CD4-positive, alpha-beta T cell treated with Interleukin-15 for 4 hours (primary cell): ENCODE data around the gene EFL1.

Source experiments
- DNase-seq: peaks from one replicate; pipeline ENCODE4 v3.0.0-alpha.2; 2020; ENCODE audit warnings: low spot score

Gene EFL1

GRCh38 chr15:82159922-82160321 is 102.6 kb downstream of the EFL1 start:
- no peak for DNase-seq

DNA sequence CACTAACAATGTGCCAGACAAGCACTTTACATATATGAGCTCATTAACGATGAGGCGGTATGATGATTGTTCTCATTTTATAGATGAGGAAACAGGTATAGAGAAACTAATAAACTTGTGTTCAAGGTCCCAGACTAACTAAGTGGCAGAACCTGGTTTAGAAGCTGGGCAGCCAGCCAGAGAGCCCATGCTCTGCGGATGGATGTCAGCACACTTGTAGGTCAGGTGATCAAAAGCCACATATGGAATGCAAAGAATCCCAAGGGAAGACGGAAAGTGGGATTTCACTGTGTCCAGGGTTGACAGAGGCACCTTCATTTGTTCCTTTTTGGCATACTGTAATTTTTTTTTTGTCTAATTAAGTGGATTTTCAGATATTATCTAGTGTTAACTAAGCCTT is 103.7 kb downstream of the EFL1 start:
- no peak for DNase-seq

- no peak for DNase-seq
Measured at GRCh38 chr15:82150645-82151044, 111.9 kb downstream of the EFL1 start.

DNA sequence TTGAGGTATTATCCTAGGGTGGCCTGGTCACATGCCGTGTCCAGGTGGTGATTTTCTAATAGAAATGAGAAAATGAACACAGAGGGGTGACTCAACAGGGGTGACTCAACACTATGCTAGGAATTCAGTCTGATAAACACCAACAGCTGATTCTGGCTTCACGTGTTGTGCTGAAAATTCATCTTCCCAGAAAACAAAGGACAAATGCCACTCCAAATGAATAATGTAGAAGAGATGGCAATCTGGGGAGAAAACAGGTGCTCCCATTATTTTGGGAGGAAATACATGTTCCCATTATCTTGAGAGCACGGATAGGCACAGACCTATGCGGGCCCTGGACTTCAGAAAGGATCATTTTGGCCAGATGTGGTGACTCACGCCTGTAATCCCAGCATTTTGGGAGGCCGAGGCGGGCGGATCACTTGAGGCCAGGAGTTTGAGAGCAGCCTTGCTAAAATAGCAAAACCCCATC is 115.5 kb downstream of the EFL1 start:
- no peak for DNase-seq

GRCh38 chr15:82146576-82146975 is 116.0 kb downstream of the EFL1 start:
- no peak for DNase-seq

DNA sequence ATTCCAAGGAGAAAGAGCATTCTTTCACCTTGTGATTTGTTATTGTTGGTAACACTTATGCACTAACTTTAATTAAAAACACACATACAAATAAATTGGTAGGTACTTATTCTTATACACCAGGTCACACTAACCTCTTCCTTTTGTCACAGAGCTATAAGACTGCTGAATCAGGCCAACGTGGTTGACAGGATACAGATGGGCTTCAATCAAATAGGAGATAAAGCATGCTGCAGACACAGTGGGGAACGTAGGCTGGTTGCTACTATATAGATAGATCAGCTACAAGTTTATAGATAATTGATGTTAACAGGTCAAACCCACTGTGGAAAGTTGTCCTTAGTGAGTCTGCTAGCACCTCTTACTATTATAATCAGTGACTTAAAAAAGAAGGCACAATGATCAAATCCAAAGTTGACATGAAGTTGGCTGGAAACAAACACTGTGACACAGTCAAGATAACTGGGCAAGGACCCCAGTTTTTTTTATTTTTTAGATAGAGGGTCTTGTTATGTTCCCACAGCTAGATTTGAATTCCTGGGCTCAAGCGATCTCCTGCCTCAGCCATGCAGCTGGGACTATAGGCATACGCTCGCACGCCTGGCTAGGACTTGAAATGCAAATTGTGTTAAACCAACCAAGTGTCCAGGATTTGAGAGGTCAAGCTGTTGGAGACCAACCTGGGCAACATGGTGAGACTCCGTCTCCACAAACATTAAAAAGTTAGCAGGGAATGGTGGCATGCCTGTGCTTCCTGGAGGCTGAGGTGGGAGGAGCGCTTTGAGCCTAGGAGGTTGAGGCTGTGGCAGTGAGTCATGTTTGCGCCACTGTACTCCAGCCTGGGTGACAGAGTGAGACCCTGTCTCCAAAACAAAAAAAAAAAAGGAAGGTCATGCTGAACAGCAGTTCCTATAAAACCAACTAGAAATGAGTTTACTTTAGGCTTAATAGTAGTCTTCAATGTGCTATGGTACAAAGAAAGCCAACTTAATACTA is 118.8 kb downstream of the EFL1 start:
- DNase-seq = no peak

GRCh38 chr15:82140886-82141285 is 121.6 kb downstream of the EFL1 start:
- no peak for DNase-seq

- peak; percentile 19 for DNase-seq
Measured at GRCh38 chr15:82139823-82140268, 122.7 kb downstream of the EFL1 start.

DNA sequence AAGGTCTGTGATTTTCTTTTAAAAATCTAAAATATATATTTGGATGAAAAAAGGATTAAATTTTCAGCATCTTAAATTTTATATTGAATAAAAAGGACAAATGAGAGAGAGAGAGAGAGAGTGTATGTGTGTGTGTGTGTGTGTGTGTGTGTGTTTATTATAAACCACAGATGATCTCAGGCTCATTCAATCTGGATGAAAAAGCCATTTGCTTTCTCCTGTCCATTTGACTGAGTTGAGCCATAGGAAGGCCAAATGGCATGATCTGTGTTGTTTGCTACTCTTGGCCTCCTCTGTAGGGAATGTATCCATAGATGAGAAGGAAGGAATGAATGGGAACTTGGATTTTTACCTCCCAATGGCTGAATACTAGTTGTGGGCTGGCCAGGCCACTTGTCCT is 124.2 kb downstream of the EFL1 start:
- DNase-seq = no peak

- DNase-seq = no peak
Measured at GRCh38 chr15:82137261-82137660, 125.3 kb downstream of the EFL1 start.

- DNase-seq = no peak
Measured at GRCh38 chr15:82136120-82136519, 126.4 kb downstream of the EFL1 start.

- no peak for DNase-seq
Measured at GRCh38 chr15:82135638-82136037, 126.9 kb downstream of the EFL1 start.

GRCh38 chr15:82134461-82134860 is 128.1 kb downstream of the EFL1 start:
- no peak for DNase-seq

DNA sequence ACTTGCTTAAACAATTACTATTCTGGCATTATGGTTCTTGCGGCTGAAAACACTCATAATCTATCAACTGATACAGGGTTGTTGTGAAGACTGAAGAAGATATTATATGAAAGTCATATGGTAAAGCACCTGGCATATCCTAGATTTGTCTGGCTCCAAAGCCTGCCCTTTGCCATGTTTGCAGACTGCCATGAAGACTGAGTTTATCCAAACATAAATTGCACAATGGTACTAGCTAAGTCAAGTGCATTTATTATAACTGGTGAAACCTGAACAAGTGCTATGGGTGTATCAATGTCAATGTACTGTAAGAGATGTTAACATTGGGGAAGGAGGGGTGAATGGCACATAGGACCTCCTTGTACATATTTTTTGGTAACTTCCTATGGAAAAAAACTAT is 129.3 kb downstream of the EFL1 start:
- DNase-seq = no peak

GRCh38 chr15:82132742-82133141 is 129.8 kb downstream of the EFL1 start:
- DNase-seq = no peak

GRCh38 chr15:82132096-82132495 is 130.4 kb downstream of the EFL1 start:
- DNase-seq = no peak

DNA sequence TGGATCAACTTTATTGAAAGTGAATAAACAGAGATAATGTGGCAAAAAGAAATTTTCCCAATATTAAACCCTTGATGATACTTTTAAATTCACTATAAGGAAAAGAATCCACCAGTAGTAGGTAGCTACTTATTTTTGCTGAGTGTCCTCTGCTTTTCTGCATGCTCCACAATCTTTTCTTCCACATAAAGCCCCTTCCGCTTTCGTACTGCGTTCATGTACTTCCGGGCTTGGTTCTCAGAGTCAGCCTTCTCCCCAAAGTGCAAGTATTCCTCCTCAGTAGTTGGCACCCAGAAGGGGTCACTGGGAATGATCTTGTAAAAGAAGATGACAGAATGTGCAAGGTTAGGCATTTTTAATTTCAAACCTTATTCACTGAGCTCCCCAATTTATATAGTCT is 132.3 kb downstream of the EFL1 start:
- DNase-seq = no peak

DNA sequence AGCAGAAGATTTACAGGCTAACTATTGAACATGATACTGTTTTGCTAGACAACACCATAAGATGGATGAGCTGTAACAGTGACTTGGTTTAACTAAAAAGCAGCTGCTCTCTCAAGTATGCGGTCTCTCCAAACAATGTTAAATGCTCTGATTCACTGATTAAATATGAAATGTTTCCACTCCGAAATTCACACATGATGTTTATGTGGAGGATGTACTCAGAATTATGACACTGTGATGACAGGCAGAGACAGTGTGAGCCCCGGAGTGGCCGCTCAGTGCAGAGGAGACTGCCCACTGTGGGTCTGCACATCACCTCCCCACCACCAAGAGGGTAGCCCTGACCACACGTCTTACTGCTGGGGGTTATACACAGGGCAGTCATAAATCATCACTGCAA is 132.8 kb downstream of the EFL1 start:
- no peak for DNase-seq

DNA sequence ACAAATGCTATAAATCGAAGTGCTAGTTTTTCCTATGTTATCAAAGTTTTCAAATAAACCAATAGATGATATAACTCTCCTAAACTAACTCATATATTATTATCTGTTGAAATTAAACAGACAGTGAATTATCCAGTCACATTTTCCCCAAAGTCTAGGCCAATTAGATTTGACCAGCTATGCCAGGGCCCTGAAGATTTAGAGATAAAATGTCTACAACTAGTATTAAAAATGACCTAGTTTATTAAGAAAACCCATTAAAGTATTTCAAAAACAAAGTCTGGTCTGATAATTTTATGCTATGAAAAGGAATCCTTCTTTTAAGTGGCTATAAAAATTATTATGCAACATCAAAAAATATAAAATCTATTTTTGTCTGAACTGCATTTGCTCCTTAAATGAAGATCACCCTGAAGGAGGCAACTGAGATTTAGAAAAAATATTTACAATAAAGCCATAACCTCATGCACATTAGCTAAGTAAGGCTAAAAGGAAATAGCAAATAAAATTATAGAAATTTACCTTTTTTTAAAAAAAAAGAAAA is 133.3 kb downstream of the EFL1 start:
- no peak for DNase-seq

DNA sequence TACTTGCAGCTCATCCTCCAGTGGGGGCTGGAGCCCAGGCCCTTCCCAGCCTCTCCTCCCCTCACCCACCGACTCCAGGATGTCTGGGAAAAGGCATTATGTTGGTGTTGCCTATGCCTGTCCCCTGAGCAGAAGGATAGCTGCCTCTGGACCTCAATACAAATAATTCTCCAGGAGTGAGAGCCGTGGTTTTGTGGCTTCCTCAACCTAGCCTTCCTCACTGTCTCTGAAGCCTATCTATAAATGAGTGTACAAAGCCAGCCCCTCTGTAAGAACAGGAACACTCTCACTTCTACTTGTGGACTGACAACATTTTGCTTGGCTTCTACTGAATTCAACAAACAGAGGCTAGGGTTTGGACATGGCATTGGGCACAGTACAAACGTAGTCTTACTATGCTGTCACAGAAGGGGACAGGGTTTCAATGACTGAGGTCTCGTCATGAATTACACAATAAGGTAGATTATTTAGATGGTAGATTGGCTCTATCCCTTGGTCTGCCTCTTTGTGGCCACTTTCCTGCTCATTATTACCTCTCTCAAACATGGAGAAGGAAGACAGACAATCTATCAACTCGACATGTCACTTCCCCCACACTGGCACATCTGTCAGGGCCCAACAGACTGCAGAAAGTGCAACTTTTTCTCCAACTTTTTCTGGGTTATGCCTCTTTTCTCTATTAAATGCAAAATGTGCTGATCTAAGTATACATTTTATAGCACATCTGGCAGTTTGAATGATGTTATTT is 134.0 kb downstream of the EFL1 start:
- DNase-seq = no peak

DNA sequence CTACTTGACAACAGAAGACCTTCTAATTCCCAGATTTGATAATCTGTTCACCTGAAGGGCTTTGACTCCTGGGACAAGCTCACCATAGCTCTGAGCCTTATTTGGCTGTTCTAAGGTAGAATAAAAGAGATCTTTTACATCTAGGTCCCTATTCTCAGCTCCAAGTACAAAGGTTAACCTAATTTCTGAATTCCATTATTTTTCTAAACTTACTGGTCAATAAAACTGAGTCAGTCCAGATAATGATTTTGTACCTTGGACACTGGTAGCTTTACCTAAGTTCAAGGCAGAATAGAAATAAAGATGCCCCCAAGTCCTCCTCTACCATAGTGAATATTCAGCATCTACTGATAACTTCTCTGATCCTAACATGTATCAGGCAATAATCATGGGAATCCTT is 135.0 kb downstream of the EFL1 start:
- DNase-seq = no peak

DNA sequence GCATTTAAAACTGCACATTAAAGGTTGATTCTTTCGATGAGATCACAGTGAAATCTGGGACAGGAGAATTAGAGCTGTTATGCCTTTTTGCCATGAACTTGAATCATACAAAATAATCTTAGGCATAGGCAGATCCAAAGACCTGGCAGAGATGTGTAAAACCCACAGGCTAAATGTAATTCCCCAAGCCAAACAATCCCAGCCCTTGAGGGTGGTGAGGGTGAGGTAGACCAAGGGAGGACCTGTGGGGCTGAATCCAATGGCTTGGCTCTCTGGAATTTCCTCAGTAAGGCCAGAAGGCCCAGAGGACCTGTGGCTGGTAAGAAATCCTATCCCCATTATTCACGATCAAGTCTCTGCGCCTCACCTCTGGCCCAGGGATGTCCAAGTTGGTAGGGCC is 136.2 kb downstream of the EFL1 start:
- DNase-seq = no peak
